Calu3 (cell line): ENCODE data around the gene SLN. TPM values are rescaled to one million over a fixed set of nuclear protein-coding genes. Genes with fewer than 3 reads are reported as not detected.

ENCODE experiments used
- BruUV-seq: library from RNA; stranded (reverse); fragments of 400-500 nt; replicated peaks from 2 replicates; lab custom pipeline; 2021; lab: Mats Ljungman, UMichigan
- CTCF ChIA-PET: fragments of 300-600 bp; sonication (Branson Sonifier 250); formaldehyde crosslinking; loops from one replicate; lab custom pipeline; 2022; ENCODE audit warnings: antibody characterized with exemption; lab: Charles Lee
- DNase-seq: peaks from one replicate; pipeline ENCODE4 v3.0.0; 2022
- H3K27ac Mint-ChIP-seq: one replicate; pipeline ENCODE4 v1.8.0; 2022; ENCODE audit warnings: mixed read lengths; ENCODE audit not compliant: unreplicated experiment
- H3K27me3 Mint-ChIP-seq: one replicate; pipeline ENCODE4 v1.8.0; 2022; ENCODE audit warnings: mixed read lengths; ENCODE audit not compliant: unreplicated experiment
- H3K36me3 Mint-ChIP-seq: one replicate; pipeline ENCODE4 v1.8.0; 2022; ENCODE audit warnings: mild to moderate bottlenecking, moderate library complexity, mixed read lengths; ENCODE audit not compliant: insufficient read depth, unreplicated experiment
- H3K4me1 Mint-ChIP-seq: one replicate; pipeline ENCODE4 v1.8.0; 2022; ENCODE audit warnings: mild to moderate bottlenecking, low read depth, mixed read lengths; ENCODE audit not compliant: unreplicated experiment
- H3K4me3 Mint-ChIP-seq: one replicate; pipeline ENCODE4 v1.8.0; 2022; ENCODE audit warnings: mild to moderate bottlenecking, low read depth, moderate library complexity, mixed read lengths; ENCODE audit not compliant: unreplicated experiment
- H3K9me3 Mint-ChIP-seq: one replicate; pipeline ENCODE4 v1.8.0; 2022; ENCODE audit warnings: low read depth, mixed read lengths; ENCODE audit not compliant: unreplicated experiment
- CTCF ChIP-seq: fragments of 200-600 bp; IDR thresholded peaks from one replicate; pipeline ENCODE4 v1.8.0; 2022; ENCODE audit warnings: antibody characterized with exemption; ENCODE audit not compliant: unreplicated experiment
- intact Hi-C: fragments of 100-400 bp; cut with micrococcal nuclease; formaldehyde crosslinking; loops from one replicate; pipeline ENCODE4 v1.10.0; 2022; ENCODE audit not compliant: unreplicated experiment
- total RNA-seq: library from RNA; stranded (reverse); gene quantifications from 2 replicates; pipeline ENCODE4 v1.2.3, GENCODE V29; 2022

SLN gene
- total RNA-seq, 1 experiment from 2014 or later = not detected

- Mint-ChIP-seq H3K27me3 (no peaks in the 10 kb centered on the region), H3K36me3 (no peaks in the 10 kb centered on the region), H3K27ac (no peak overlapping the region), H3K4me3 (no peak overlapping the region), H3K9me3 (no peaks in the 10 kb centered on the region), H3K4me1 (no peaks in the 10 kb centered on the region)
- no TSS peak for BruUV-seq
- intact Hi-C loops = no loop called here
- TF ChIP-seq CTCF = no peak
- CTCF ChIA-PET = no interaction called here
- no peak for DNase-seq
Observed at GRCh38 chr11:107702109-107702660, 9.7 kb downstream of the SLN start.

DNA sequence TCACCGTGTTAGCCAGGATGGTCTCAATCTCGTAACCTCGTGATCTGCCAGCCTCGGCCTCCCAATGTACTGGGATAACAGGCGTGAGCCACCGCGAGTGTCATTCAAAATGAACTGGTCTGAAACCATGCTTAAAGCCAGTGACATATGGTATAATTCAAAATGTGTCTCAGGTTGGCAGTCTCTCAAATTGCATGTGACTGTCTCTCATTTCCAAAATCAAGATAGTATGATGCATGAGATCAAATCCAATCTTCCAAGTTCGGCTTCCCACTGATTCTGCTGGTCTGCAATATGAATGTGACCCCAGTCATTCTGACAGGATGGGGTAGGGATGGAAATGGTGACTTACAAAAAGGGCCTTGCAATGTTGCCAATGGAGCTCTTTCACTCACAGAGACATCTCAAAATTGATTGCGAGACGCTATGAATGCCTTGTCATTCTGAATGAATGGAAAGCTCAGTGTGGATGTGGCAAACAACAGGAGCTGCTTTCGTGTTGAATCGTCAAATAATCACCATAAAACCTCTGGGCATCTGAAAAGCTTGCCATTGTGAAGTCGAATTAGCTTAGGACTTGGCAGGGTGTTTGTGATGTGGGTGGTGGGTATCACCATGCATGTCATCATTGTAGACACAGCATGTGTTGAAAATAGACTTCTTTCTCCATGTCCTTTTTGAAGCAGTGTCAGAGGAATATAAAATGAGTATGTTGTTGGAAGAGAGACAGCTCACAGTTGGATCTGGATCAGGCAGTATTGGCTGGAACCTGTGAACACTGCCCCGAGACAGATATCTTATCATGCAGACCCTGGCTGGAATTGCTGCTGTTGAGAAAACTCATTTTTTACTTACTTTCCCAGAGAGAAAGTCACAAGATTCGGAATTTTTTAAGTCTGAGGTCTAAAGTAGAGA is 12.2 kb downstream of the SLN start:
- no peak for DNase-seq
- H3K4me3 Mint-ChIP-seq = no peak overlapping the region
- BruUV-seq = no TSS peak
- no peaks in the 10 kb centered on the region for H3K9me3 Mint-ChIP-seq
- no peaks in the 10 kb centered on the region for H3K27me3 Mint-ChIP-seq
- no peaks in the 10 kb centered on the region for H3K4me1 Mint-ChIP-seq
- CTCF ChIA-PET = no interaction called here
- no peak for TF ChIP-seq CTCF
- no peaks in the 10 kb centered on the region for H3K36me3 Mint-ChIP-seq
- no peak overlapping the region for H3K27ac Mint-ChIP-seq
- intact Hi-C loops = no loop called here

DNA sequence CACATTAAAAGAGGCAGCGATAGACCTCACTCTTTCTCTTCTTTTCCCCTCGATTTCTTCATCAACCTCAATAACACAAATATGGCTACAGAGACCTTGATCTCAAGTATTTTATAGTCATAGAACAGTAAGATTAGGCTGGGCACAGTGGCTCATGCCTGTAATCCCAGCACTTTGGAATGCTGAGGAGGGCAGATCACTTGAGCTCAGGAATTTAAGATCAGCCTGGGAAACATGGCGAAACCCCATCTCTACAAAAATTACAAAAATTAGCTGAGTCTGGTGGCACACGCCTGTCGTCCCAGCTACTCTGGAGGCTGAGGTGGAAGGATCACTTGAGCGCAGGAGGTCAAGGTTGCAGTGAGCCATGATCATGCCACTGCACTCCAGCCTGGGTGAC is 14.6 kb downstream of the SLN start:
- TF ChIP-seq CTCF = no peak
- no peaks in the 10 kb centered on the region for H3K27me3 Mint-ChIP-seq
- CTCF ChIA-PET = no interaction called here
- DNase-seq = no peak
- intact Hi-C loops = no loop called here
- H3K36me3 Mint-ChIP-seq = no peaks in the 10 kb centered on the region
- H3K4me1 Mint-ChIP-seq = no peaks in the 10 kb centered on the region
- no peaks in the 10 kb centered on the region for H3K9me3 Mint-ChIP-seq
- no peak overlapping the region for H3K4me3 Mint-ChIP-seq
- H3K27ac Mint-ChIP-seq = no peak overlapping the region
- BruUV-seq = no TSS peak

GRCh38 chr11:107696140-107696539 is 15.7 kb downstream of the SLN start:
- CTCF ChIA-PET = no interaction called here
- Mint-ChIP-seq H3K4me1 (no peaks in the 10 kb centered on the region), H3K4me3 (no peak overlapping the region), H3K27me3 (no peaks in the 10 kb centered on the region), H3K36me3 (no peaks in the 10 kb centered on the region), H3K9me3 (no peaks in the 10 kb centered on the region), H3K27ac (no peak overlapping the region)
- DNase-seq = no peak
- BruUV-seq = no TSS peak
- intact Hi-C loops = no loop called here
- TF ChIP-seq CTCF = no peak
